RPMI7951 (cell line): ENCODE measurements around the gene CA10. TPM values are rescaled to one million over a fixed set of nuclear protein-coding genes. Genes with fewer than 3 reads are reported as not detected.

Experiments used
- DNase-seq: peaks from one replicate; pipeline ENCODE4 v3.0.0-alpha.2; 2012; ENCODE audit warnings: low read depth
- total RNA-seq: library from RNA; depleted of rRNA; stranded (reverse); fragments of >200 nt; shearing (Covaris generic); gene quantifications from 2 replicates; pipeline ENCODE4 v1.2.3, GENCODE V29; 2014

The CA10 gene
- total RNA-seq, 1 experiment from 2014 or later, result not detected

- no peak for DNase-seq
These were observed 559.7 kb downstream of the CA10 start for GRCh38 chr17:51598824-51599223.

- no peak for DNase-seq
These were observed 561.2 kb downstream of the CA10 start for GRCh38 chr17:51597345-51597744.

GRCh38 chr17:51595826-51596398 lies 562.6 kb downstream of the CA10 start:
- no peak for DNase-seq

- DNase-seq, result peak; percentile 18
These were observed 568.4 kb downstream of the CA10 start for GRCh38 chr17:51590071-51590656.

- DNase-seq, result no peak
These were observed 570.5 kb downstream of the CA10 start for GRCh38 chr17:51588063-51588462.

GRCh38 chr17:51587516-51587915 lies 571.0 kb downstream of the CA10 start:
- no peak for DNase-seq

GRCh38 chr17:51585514-51586104 lies 572.9 kb downstream of the CA10 start:
- no peak for DNase-seq

GRCh38 chr17:51580869-51581268 lies 577.6 kb downstream of the CA10 start:
- no peak for DNase-seq
